GM20431 (cell line): ENCODE measurements around the gene TRAM2.

Experiments
- in situ Hi-C: fragments of 300-500 bp; cut with MseI, MboI; formaldehyde crosslinking; loops from one replicate; pipeline ENCODE4 v1.15.0; 2020; ENCODE audit warnings: low sequenced_read_pairs; ENCODE audit not compliant: unreplicated experiment

Gene TRAM2

DNA sequence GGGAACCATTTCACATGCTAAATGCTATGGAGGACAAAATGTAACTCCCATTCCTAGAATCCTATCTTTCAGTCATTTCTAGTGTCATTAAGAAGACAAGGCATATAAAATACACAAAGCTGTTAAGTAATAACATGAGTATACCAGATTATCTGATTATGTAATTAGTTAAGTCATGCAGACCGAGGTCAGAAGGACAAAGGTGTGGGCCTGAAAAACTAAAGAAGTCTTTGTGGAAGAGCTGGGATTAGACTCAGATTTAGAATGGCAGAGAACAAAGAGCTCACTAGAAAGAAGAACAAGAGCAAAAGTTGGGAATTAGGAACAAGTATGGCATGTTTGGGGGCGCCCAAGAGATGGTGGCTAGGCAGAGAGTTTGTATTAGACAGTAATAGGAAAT is 119.8 kb downstream of the TRAM2 start:
- in situ Hi-C loops, result no loop called here

DNA sequence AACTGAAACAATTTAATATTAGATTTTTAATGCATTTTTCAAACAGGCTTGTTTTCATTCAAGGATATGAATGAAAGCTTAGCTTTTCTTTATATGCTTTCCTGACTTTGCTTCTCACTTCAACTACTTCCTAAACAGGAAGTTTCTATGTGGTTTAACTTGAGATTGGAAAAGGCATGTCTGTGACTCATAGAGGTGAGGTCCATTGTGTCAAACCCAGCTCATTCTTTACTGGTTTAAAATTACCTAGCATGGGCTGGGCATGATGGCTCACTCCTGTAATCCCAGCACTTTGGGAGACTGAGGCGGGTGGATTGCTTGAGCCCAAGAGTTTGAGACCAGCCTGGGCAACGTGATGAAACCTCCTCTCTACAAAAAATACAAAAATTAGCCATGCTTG is 122.3 kb downstream of the TRAM2 start:
- in situ Hi-C loops, result no loop called here
